ENCODE data around the gene SLC24A4. TPM values are rescaled to one million over a fixed set of nuclear protein-coding genes. Genes with fewer than 3 reads are reported as not detected.

The SLC24A4 gene
- total RNA-seq, 1 experiment from 2014 or later, result not detected

DNA sequence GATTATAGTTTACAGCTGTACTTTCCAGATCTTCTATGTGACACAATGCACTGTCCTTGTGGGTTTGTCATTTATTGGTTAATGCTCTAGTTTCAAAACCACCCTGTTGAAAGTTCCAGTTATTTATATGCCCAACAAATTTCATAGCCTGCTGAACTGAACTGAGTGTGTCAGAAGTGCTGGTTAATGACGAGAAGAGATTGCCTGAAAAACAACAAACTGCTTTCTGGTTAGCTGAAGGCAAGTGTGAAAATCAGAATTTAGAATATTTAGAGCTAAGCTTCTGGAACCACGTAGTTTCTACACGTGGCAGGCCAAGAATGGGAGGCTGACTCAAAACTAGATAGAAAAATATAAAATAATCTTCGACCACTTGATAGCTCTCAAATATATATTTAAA, 171.5 kb downstream of the SLC24A4 start:
- RAD21 ChIA-PET (ENCODE audit: low non-redundant PET in 1 of 2, low total read pairs in 2 of 2, uncharacterized antibody in 2 of 2, unreplicated experiment in 2 of 2), result no interaction called here
- intact Hi-C loops (cut with micrococcal nuclease), result no loop called here
- no peak overlapping the region for H3K9ac ChIP-seq (ENCODE audit: low read length)
- TF ChIP-seq CBX3 (IDR thresholded peaks at IDR 0.05; ENCODE audit: low read depth), result no peak
- no peak for TF ChIP-seq SP1 (IDR thresholded peaks at IDR 0.05; ENCODE audit: low read depth)
- TF ChIP-seq CEBPB (IDR thresholded peaks at IDR 0.05; ENCODE audit: low read depth), result no peak
- no peak for TF ChIP-seq JUND (IDR thresholded peaks at IDR 0.05)
- no peak for TF ChIP-seq SRF (IDR thresholded peaks at IDR 0.05; ENCODE audit: low read depth)
- no peak overlapping the region for H3K4me3 ChIP-seq (replicated peaks in 1 of 2; ENCODE audit: low read depth in 1 of 2, low read length in 2 of 2)
- no peaks in the 10 kb centered on the region for H3K36me3 ChIP-seq (ENCODE audit: control insufficient read depth in 1 of 2, insufficient read depth in 2 of 2, low read length in 2 of 2)
- no peaks in the 10 kb centered on the region for H3K9me3 ChIP-seq (ENCODE audit: control insufficient read depth in 1 of 2, insufficient read depth in 1 of 2, low read depth in 1 of 2, low read length in 2 of 2)
- ATAC-seq, result no peak
- peaks cover 0 to 5% of the 10 kb centered on the region in 2 experiments; a peak in 1 of 4 replicates for H3K4me1 ChIP-seq (ENCODE audit: control insufficient read depth in 1 of 2, insufficient read depth in 2 of 2, low read length in 2 of 2)
- DNase-seq (ENCODE audit: low read depth, low spot score), result no peak
- H2AFZ ChIP-seq (ENCODE audit: low read depth, low read length, poor library complexity, severe bottlenecking), result no peak overlapping the region
- POLR2A ChIA-PET, result no interaction called here
- no peak overlapping the region for H3K27ac ChIP-seq (ENCODE audit: low read depth, low read length)
- H3K4me2 ChIP-seq (ENCODE audit: low read length), result no peak overlapping the region
- H3K79me2 ChIP-seq (ENCODE audit: insufficient read depth, low read length), result no peaks in the 10 kb centered on the region
- no peaks in the 10 kb centered on the region for H3K27me3 ChIP-seq (ENCODE audit: insufficient read depth, low read length)
- CTCF ChIA-PET, result no interaction called here
- no peaks in the 10 kb centered on the region for H4K20me1 ChIP-seq (ENCODE audit: insufficient read depth)
- BruUV-seq (replicated peaks), result no TSS peak
- H3K9me2 ChIP-seq (ENCODE audit: insufficient read depth), result no peaks in the 10 kb centered on the region

DNA sequence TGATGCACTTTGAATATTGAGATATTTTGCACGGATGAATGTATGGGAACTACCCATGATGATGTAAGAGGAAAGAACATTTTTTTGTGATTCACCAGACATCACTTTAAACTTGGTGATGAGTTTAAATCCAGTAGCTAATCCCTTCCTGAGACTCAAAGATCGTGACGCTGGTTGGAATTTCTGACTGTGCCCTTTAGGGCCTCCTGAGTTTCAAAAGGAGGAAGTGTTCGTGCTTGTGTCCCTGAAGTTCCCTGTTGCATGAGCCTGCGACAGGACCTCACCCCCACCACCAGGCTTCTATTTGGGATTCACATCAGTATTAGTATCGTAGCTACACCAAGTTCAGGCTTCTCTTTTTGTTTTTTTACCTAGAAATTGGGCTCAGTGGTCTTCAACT, 172.1 kb downstream of the SLC24A4 start:
- no peaks in the 10 kb centered on the region for H4K20me1 ChIP-seq (ENCODE audit: insufficient read depth)
- ATAC-seq, result no peak

More for the DNA sequence above, 172.1 kb downstream of the SLC24A4 start:
- CTCF ChIA-PET, result no interaction called here
- POLR2A ChIA-PET, result no interaction called here
- Histone ChIP-seq H3K4me2 (ENCODE audit: low read length) (no peak overlapping the region), H3K9me3 (ENCODE audit: control insufficient read depth in 1 of 2, insufficient read depth in 1 of 2, low read depth in 1 of 2, low read length in 2 of 2) (no peaks in the 10 kb centered on the region), H2AFZ (ENCODE audit: low read depth, low read length, poor library complexity, severe bottlenecking) (no peak overlapping the region), H3K27me3 (ENCODE audit: insufficient read depth, low read length) (no peaks in the 10 kb centered on the region), H3K36me3 (ENCODE audit: control insufficient read depth in 1 of 2, insufficient read depth in 2 of 2, low read length in 2 of 2) (no peaks in the 10 kb centered on the region), H3K27ac (ENCODE audit: low read depth, low read length) (no peak overlapping the region), H3K9ac (ENCODE audit: low read length) (no peak overlapping the region), H3K9me2 (ENCODE audit: insufficient read depth) (no peaks in the 10 kb centered on the region), H3K79me2 (ENCODE audit: insufficient read depth, low read length) (no peaks in the 10 kb centered on the region), H3K4me3 (replicated peaks in 1 of 2; ENCODE audit: low read depth in 1 of 2, low read length in 2 of 2) (no peak overlapping the region), H3K4me1 (ENCODE audit: control insufficient read depth in 1 of 2, insufficient read depth in 2 of 2, low read length in 2 of 2) (peaks cover 0 to 7% of the 10 kb centered on the region in 2 experiments; a peak in 1 of 4 replicates)
- TF ChIP-seq EGR1 (IDR thresholded peaks at IDR 0.05; ENCODE audit: low read depth), result no peak
- TF ChIP-seq RAD21 (IDR thresholded peaks at IDR 0.05; ENCODE audit: low read depth), result no peak
- RAD21 ChIA-PET (ENCODE audit: low non-redundant PET in 1 of 2, low total read pairs in 2 of 2, uncharacterized antibody in 2 of 2, unreplicated experiment in 2 of 2), result no interaction called here
- no peak for DNase-seq (ENCODE audit: low read depth, low spot score)
- no TSS peak for BruUV-seq (replicated peaks)
- intact Hi-C loops (cut with micrococcal nuclease), result no loop called here
